GM12878 (cell line): ENCODE measurements around the gene TTC39A. TPM values are rescaled to one million over a fixed set of nuclear protein-coding genes. Genes with fewer than 3 reads are reported as not detected.
"Not testable (repeated sequence)": the region's sequence is repeated elsewhere in the genome, so short reads cannot be mapped to it uniquely, and the experiment has no call there.

Experiments used
- ATAC-seq: fragments of 200-7000 bp; cut with Tn5 transposase; 3 replicates; pipeline ENCODE4 v1.9.1; 2020; ENCODE audit warnings: mild to moderate bottlenecking, moderate library complexity
- BruUV-seq: library from RNA; stranded (reverse); fragments of 400-500 nt; replicated peaks from 2 replicates; lab custom pipeline; 2021; lab: Mats Ljungman, UMichigan
- CTCF ChIA-PET: fragments of 300-600 bp; sonication (Branson Sonifier 250); formaldehyde crosslinking; extraction: SDS; loops from one replicate; lab custom pipeline; 2021; ENCODE audit warnings: inconsistent platforms; lab: Yijun Ruan, JAX
- POLR2A ChIA-PET: fragments of 350-600 bp; formaldehyde crosslinking; extraction: SDS; loops from one replicate; lab custom pipeline; 2021; ENCODE audit warnings: inconsistent platforms; lab: Charles Lee
- RAD21 ChIA-PET: fragments of 300-600 bp; sonication (Branson Sonifier 250); formaldehyde crosslinking; loops from one replicate; lab custom pipeline; 2023; ENCODE audit warnings: antibody characterized with exemption; ENCODE audit not compliant: unreplicated experiment; lab: Charles Lee
- SMC1A ChIA-PET: fragments of 300-600 bp; sonication (Branson Sonifier 250); formaldehyde crosslinking; loops from one replicate; lab custom pipeline; 2023; ENCODE audit not compliant: unreplicated experiment, uncharacterized antibody; lab: Charles Lee
- DNase-seq: peaks from one replicate; pipeline ENCODE4 v3.0.0-alpha.2; 2011; ENCODE audit warnings: low read depth, low spot score
- FAIRE-seq: peaks from 3 replicates; lab custom pipeline; 2011; peaks lifted over from hg19 to GRCh38; lab: Jason Lieb, UNC
- H2AFZ ChIP-seq: 2 replicates; pipeline ENCODE4 v1.6.0; 2011; ENCODE audit warnings: low read depth, low read length, control low read depth; ENCODE audit not compliant: control insufficient read depth
- H3K27ac ChIP-seq: 2 replicates; pipeline ENCODE4 v1.5.1; 2011; ENCODE audit warnings: control low read depth; ENCODE audit not compliant: control insufficient read depth, insufficient read depth
- H3K27me3 ChIP-seq, 2 experiments: replicated peaks in 1 of 2; 2 replicates each; pipeline versions ENCODE4 v1.6.0 to v1.6.1; 2011; ENCODE audit warnings: low read length in 1 of 2; ENCODE audit not compliant: control insufficient read depth in 2 of 2, insufficient read depth in 2 of 2
- H3K36me3 ChIP-seq, 2 experiments: 2 replicates each; pipeline ENCODE4 v1.5.1; 2011; ENCODE audit warnings: low read length in 1 of 2; ENCODE audit not compliant: control insufficient read depth in 2 of 2, insufficient read depth in 2 of 2
- H3K4me1 ChIP-seq: 2 replicates; pipeline ENCODE4 v1.6.1; 2011; ENCODE audit warnings: mild to moderate bottlenecking, low read length, moderate library complexity, mixed read lengths; ENCODE audit not compliant: control insufficient read depth, insufficient read depth
- H3K4me2 ChIP-seq: 2 replicates; pipeline ENCODE4 v1.6.0; 2011; ENCODE audit warnings: control low read depth; ENCODE audit not compliant: control insufficient read depth, insufficient read depth
- H3K4me3 ChIP-seq: fragments of 200-600 bp; sonication (generic); 2 replicates; pipeline ENCODE4 v1.5.1; 2016
- H3K79me2 ChIP-seq: 2 replicates; pipeline ENCODE4 v1.6.0; 2011; ENCODE audit warnings: low read length; ENCODE audit not compliant: control insufficient read depth, insufficient read depth
- H3K9ac ChIP-seq: 2 replicates; pipeline ENCODE4 v1.8.0; 2011; ENCODE audit warnings: low read length, control low read depth, mixed read lengths; ENCODE audit not compliant: control insufficient read depth, insufficient read depth
- H3K9me3 ChIP-seq: replicated peaks from 3 replicates; pipeline ENCODE4 v1.5.1; 2011; ENCODE audit warnings: mild to moderate bottlenecking, low read length; ENCODE audit not compliant: control insufficient read depth, insufficient read depth
- H4K20me1 ChIP-seq: 2 replicates; pipeline ENCODE4 v1.6.0; 2011; ENCODE audit not compliant: control insufficient read depth, insufficient read depth
- ETV6 ChIP-seq, 2 experiments: fragments of 450-650 bp in 1 of 2; IDR thresholded peaks in 1 of 2; conservative IDR thresholded peaks in 1 of 2; 2 replicates each; pipeline ENCODE4 v1.6.1; 2014; ENCODE audit warnings: antibody characterized with exemption in 1 of 2, borderline replicate concordance in 1 of 2, low read depth in 1 of 2, mild to moderate bottlenecking in 1 of 2, moderate library complexity in 1 of 2
- IRF4 ChIP-seq: IDR thresholded peaks from 2 replicates; pipeline ENCODE4 v1.6.1; 2011; ENCODE audit warnings: low read depth, low read length
- NR2F1 ChIP-seq: fragments of 450-650 bp; conservative IDR thresholded peaks from 2 replicates; pipeline ENCODE4 v1.6.1; 2017; ENCODE audit warnings: mild to moderate bottlenecking
- POLR2A ChIP-seq: IDR thresholded peaks from 2 replicates; pipeline ENCODE4 v1.6.1; 2011; ENCODE audit warnings: low read depth, mild to moderate bottlenecking, low read length
- SIN3A ChIP-seq: IDR thresholded peaks from 2 replicates; pipeline ENCODE4 v1.6.1; 2012; ENCODE audit warnings: low read depth, low read length, improper control_type of control experiment
- SUPT20H ChIP-seq: IDR thresholded peaks from 2 replicates; pipeline ENCODE4 v1.6.1; 2011; ENCODE audit warnings: low read depth, mild to moderate bottlenecking, low read length, moderate library complexity, borderline replicate concordance; ENCODE audit not compliant: control insufficient read depth
- ZNF622 ChIP-seq: fragments of 450-650 bp; IDR thresholded peaks from 2 replicates; pipeline ENCODE4 v1.6.1; 2017; ENCODE audit warnings: mild to moderate bottlenecking, inconsistent platforms
- WGBS: methylation state at CpG from one replicate; pipeline ENCODE4 v1.1.6; 2016; ENCODE audit warnings: low lambda C conversion rate; ENCODE audit not compliant: insufficient replicate concordance, insufficient coverage; ENCODE audit errors: missing lambda C conversion rate; 5-methylcytosine and 5-hydroxymethylcytosine counted together
- in situ Hi-C: fragments of 300-500 bp; cut with MboI; formaldehyde crosslinking; loops from 9 replicates; pipeline ENCODE4 v1.14.3; 2018; ENCODE audit warnings: mixed read lengths
- intact Hi-C: fragments of 100-400 bp; cut with micrococcal nuclease; formaldehyde crosslinking; loops from one replicate; pipeline ENCODE4 v1.14.2; 2022; ENCODE audit not compliant: unreplicated experiment
- polyA plus RNA-seq, 11 experiments: library from polyadenylated mRNA; depleted of rRNA in 4 of 11; unstranded in 6 of 11; stranded (reverse) in 5 of 11; fragments of >200 nt; fragmentation: Nextera tagmentation in 4 of 11; fragmentation: Illumina TruSeq in 1 of 11; extraction: Ambion mirVana in 4 of 11; extraction: Trizol in 1 of 11; gene quantifications; 1 replicate in 1 of 11; 2 replicates in 10 of 11; pipeline versions ENCODE4 v1.2.1 to v1.2.3, GENCODE V29; 2011 to 2016; ENCODE audit warnings: inconsistent platforms in 2 of 11, missing spikeins in 2 of 11, low read depth in 1 of 11
- total RNA-seq, 4 experiments: library from RNA; depleted of rRNA in 3 of 4; stranded (reverse); fragments of >200 nt in 3 of 4; fragmentation: Illumina TruSeq in 1 of 4; extraction: Trizol in 1 of 4; gene quantifications; 2 replicates each; pipeline versions ENCODE4 v1.2.1 to v1.2.3, GENCODE V29; 2013 to 2021
- TF ChIP-seq, protein P1 (sequence below): fragments of 450-650 bp; IDR thresholded peaks from 2 replicates; pipeline ENCODE4 v1.6.1; 2017; ENCODE audit warnings: mild to moderate bottlenecking, low read depth, inconsistent platforms; ENCODE audit not compliant: poor library complexity, severe bottlenecking
- TF ChIP-seq, protein P2 (sequence below): IDR thresholded peaks from 2 replicates; pipeline ENCODE4 v1.6.1; 2012; ENCODE audit warnings: low read depth, low read length, improper control_type of control experiment
- TF ChIP-seq, protein P3 (sequence below): IDR thresholded peaks from 2 replicates; pipeline ENCODE4 v1.6.1; 2012; ENCODE audit warnings: mild to moderate bottlenecking, low read depth, low read length

TTC39A gene
- total and polyA plus RNA-seq, 10 of the 15 experiments (the other 5 are each of a cell fraction or from before 2014, with no cell fraction given): 0.18 to 3.0 (median 1.2) TPM

DNA sequence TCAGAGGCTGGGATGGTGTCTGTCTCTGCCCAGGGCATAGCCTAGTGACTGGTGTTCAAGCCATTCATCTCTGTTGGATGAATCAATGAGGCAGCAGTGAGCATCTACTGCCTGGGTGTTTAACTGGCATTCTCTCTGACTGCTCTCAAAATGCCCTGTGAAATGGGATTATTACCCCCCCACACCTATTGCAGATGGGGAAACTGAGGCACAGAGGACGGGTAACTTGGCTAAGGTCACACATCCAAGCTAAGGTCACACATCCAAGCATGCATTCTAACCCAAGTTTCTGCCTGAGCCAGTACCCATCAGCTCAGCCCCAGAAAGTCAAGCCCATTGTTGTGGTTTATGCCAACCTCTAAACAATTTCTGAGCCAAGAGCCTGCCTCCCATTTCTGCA is 5.0 kb downstream of the TTC39A start:
- Histone ChIP-seq H3K27ac (no peak overlapping the region), H3K79me2 (no peaks in the 10 kb centered on the region), H2AFZ (no peak overlapping the region), H3K9me3 (no peaks in the 10 kb centered on the region), H3K9ac (no peak overlapping the region), H3K4me1 (no peaks in the 10 kb centered on the region), H3K27me3 (peaks cover 0 to 2% of the 10 kb centered on the region in 2 experiments; a peak in 2 of 4 replicates), H3K4me3 (no peak overlapping the region), H3K4me2 (no peak overlapping the region), H4K20me1 (no peaks in the 10 kb centered on the region), H3K36me3 (no peaks in the 10 kb centered on the region)
- ChIA-PET SMC1A (no interaction called here), CTCF (no interaction called here), POLR2A (interaction anchor here (0.6 kb wide), 1 partner anchor 50 kb away, joined by 5 read pairs; no protein-coding TSS in a partner anchor), RAD21 (no interaction called here)
- DNase-seq (no peak), ATAC-seq (no peak), FAIRE-seq (no peak)
- no peak for TF ChIP-seq ETV6 (conservative IDR thresholded peaks at IDR 0.05 in 1 of 2, IDR thresholded peaks at IDR 0.05 in 1 of 2; ENCODE audit: borderline replicate concordance in 1 of 2, low read depth in 1 of 2)
- TF ChIP-seq POLR2A: no peak
- no peak for TF ChIP-seq NR2F1
- TF ChIP-seq IRF4: no peak
- TF ChIP-seq SUPT20H: no peak
- no peak for TF ChIP-seq ZNF622
- TF ChIP-seq, protein P1, sequence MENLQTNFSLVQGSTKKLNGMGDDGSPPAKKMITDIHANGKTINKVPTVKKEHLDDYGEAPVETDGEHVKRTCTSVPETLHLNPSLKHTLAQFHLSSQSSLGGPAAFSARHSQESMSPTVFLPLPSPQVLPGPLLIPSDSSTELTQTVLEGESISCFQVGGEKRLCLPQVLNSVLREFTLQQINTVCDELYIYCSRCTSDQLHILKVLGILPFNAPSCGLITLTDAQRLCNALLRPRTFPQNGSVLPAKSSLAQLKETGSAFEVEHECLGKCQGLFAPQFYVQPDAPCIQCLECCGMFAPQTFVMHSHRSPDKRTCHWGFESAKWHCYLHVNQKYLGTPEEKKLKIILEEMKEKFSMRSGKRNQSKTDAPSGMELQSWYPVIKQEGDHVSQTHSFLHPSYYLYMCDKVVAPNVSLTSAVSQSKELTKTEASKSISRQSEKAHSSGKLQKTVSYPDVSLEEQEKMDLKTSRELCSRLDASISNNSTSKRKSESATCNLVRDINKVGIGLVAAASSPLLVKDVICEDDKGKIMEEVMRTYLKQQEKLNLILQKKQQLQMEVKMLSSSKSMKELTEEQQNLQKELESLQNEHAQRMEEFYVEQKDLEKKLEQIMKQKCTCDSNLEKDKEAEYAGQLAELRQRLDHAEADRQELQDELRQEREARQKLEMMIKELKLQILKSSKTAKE: no peak
- TF ChIP-seq, protein P2, sequence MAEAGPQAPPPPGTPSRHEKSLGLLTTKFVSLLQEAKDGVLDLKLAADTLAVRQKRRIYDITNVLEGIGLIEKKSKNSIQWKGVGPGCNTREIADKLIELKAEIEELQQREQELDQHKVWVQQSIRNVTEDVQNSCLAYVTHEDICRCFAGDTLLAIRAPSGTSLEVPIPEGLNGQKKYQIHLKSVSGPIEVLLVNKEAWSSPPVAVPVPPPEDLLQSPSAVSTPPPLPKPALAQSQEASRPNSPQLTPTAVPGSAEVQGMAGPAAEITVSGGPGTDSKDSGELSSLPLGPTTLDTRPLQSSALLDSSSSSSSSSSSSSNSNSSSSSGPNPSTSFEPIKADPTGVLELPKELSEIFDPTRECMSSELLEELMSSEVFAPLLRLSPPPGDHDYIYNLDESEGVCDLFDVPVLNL: no peak
- no peak for TF ChIP-seq SIN3A
- TF ChIP-seq, protein P3, sequence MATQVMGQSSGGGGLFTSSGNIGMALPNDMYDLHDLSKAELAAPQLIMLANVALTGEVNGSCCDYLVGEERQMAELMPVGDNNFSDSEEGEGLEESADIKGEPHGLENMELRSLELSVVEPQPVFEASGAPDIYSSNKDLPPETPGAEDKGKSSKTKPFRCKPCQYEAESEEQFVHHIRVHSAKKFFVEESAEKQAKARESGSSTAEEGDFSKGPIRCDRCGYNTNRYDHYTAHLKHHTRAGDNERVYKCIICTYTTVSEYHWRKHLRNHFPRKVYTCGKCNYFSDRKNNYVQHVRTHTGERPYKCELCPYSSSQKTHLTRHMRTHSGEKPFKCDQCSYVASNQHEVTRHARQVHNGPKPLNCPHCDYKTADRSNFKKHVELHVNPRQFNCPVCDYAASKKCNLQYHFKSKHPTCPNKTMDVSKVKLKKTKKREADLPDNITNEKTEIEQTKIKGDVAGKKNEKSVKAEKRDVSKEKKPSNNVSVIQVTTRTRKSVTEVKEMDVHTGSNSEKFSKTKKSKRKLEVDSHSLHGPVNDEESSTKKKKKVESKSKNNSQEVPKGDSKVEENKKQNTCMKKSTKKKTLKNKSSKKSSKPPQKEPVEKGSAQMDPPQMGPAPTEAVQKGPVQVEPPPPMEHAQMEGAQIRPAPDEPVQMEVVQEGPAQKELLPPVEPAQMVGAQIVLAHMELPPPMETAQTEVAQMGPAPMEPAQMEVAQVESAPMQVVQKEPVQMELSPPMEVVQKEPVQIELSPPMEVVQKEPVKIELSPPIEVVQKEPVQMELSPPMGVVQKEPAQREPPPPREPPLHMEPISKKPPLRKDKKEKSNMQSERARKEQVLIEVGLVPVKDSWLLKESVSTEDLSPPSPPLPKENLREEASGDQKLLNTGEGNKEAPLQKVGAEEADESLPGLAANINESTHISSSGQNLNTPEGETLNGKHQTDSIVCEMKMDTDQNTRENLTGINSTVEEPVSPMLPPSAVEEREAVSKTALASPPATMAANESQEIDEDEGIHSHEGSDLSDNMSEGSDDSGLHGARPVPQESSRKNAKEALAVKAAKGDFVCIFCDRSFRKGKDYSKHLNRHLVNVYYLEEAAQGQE: no peak
- in situ Hi-C loops (no loop called here), intact Hi-C loops (no loop called here)
- no TSS peak for BruUV-seq
- 0% methylated on average over 1 of the region's 1 CpG for WGBS

DNA sequence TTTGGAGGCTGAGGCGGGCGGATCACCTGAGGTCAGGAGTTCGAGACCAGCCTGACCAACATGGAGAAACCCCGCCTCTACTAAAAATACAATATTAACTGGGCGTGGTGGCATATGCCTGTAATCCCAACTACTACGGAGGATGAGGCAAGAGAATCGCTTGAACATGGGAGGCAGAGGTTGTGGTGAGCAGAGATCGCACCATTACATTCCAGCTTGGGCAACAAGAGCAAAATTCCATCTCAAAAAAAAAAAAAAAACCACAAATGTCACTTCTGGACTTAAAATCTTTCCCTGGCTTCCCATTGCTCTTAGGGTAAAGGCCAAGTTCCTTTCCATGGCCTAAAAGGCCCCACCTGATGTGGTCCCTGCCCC is 5.4 kb downstream of the TTC39A start:
- H3K9me3 ChIP-seq, intact Hi-C loops, H3K79me2 ChIP-seq, H3K9ac ChIP-seq, H3K4me1 ChIP-seq, H2AFZ ChIP-seq, H3K4me3 ChIP-seq, H3K4me2 ChIP-seq, H3K27ac ChIP-seq, SMC1A ChIA-PET, FAIRE-seq, BruUV-seq, CTCF ChIA-PET, RAD21 ChIA-PET, H4K20me1 ChIP-seq, in situ Hi-C loops, H3K27me3 ChIP-seq, ATAC-seq, DNase-seq, H3K36me3 ChIP-seq: not testable (repeated sequence)
- WGBS: 76% methylated on average over 8 of the region's 8 CpGs
- POLR2A ChIA-PET: interaction anchor here (0.6 kb wide), 1 partner anchor 50 kb away, joined by 5 read pairs; no protein-coding TSS in a partner anchor
